GM21526 (cell line): Measurements from ENCODE around the gene PRR27.
"Not testable (repeated sequence)": the region's sequence is repeated elsewhere in the genome, so short reads cannot be mapped to it uniquely, and the experiment has no call there.

Experiments
- ATAC-seq: cut with Tn5 transposase; IDR thresholded peaks from one replicate; pipeline ENCODE4 v1.9.1; 2021; ENCODE audit warnings: moderate library complexity; ENCODE audit not compliant: unreplicated experiment, low FRiP score

The PRR27 gene

GRCh38 chr4:70196857-70197256, 42.8 kb downstream of the PRR27 start:
- no peak for ATAC-seq

GRCh38 chr4:70197842-70198241, 43.8 kb downstream of the PRR27 start:
- no peak for ATAC-seq

GRCh38 chr4:70203601-70204000, 49.6 kb downstream of the PRR27 start:
- ATAC-seq = no peak

DNA sequence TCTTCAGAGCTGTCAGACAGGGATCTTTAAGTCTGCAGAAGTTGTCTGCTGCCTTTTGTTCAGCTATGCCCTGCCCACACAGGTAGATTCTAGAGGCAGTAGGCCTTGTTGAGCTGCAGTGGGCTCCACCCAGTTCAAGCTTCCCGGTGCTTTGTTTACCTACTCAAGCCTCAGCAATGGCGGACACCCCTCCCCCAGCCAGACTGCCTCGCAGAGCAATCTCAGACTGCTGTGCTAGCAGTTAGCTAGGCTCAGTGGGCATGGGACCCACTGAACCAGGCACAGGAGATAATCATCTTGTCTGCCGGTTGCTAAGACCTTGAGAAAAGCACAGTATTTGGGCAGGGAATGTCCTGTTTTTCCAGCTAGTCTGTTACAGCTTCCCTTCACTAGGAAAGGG, 58.7 kb downstream of the PRR27 start:
- not testable (repeated sequence) for ATAC-seq
